NCI-H345 (cell line): Measurements from ENCODE around the gene FRY.

ENCODE experiments used
- DNase-seq: peaks from one replicate; lab custom pipeline; 2025; lab: John Stamatoyannopoulos, UW

Gene FRY

GRCh38 chr13:32216281-32216680, 184.7 kb downstream of the FRY start:
- DNase-seq = no peak

- DNase-seq = no peak
These were observed 190.6 kb downstream of the FRY start for GRCh38 chr13:32222046-32222676.

DNA sequence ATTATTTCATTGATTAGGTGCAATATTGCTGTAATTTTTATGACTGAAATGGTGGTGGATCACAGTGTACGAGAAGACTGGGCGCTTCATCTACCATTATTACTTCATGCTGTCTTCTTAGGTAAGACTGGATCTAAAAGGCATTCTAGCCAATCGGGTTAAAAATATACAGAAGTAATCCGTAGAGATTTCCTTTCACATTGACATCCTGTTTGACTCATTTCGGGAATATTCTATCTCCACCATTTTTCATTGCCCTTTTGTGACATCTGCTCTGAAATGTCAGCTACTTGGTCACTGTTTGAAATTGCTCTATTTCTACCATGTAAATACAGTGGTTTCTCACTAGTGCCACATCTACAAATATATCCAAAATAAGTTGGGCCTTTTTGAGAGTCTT, 193.3 kb downstream of the FRY start:
- DNase-seq = no peak

DNA sequence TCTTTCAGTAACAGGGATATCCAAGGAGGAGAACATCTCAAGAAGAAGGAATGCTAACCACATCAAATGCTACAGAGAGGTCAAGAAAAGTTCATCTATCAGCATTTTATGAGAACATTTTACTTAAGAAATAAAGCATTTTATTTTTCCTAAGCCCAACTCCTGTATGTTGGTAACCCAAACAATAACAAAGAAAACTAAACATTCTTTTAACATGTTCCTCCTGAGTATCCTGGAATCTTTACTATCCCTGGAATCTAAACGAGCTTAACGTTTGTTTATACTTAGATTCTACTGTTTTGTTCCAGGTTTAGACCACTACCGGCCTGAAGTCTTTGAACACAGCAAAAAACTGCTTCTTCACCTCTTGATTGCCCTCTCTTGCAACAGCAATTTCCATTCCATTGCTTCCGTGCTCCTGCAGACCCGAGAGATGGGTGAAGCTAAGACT, 193.9 kb downstream of the FRY start:
- no peak for DNase-seq

DNA sequence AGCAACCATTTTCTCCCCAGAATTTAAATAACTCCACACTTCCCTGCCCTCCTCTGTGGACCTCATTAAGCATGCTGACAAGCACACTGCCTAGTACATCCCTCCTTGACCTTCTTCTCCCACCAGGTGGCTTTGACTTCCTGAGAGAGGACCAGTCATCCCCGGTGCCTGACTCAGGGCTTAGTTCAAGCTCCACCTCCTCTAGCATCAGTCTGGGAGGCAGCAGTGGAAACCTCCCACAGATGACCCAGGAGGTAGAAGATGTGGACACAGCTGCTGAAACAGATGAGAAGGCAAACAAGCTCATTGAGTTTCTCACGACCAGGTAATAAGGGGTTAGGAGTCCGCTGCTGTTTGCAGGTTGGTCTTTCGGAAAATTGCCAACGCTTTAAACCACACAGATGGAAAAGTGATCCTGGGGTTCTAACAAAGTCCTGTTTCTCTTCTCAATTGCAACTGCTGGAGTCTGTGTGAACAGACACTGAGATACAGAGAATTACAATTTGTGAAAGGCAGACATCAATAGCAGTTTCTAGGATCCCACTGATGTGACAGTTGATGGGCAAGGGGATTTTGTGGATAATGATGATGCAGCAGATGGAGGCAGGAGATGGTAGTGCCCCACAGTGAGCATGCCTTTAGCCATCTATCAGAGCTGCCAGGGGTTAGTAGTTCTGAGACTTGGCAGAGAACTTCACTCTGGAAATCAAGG, 196.9 kb downstream of the FRY start:
- DNase-seq = peak; percentile 88

DNA sequence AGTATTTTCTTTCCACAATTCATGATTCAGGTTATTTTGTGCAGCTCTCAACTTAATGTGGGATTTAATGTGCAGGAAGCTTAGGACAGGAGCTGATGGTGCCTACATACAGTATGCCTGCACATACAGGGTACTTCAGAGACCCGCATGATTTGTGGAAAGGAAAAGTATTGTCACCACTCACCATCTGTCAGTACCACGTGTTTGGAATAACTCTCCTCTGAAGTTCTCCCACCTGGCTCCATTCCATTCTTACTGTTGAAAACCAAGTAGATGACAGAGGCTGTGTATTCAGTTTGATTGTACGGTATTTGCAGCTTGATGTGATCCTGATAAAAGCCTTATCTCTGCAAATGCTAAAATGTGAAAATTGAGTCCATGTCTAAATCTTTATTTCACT, 197.9 kb downstream of the FRY start:
- peak; percentile 67 for DNase-seq

DNA sequence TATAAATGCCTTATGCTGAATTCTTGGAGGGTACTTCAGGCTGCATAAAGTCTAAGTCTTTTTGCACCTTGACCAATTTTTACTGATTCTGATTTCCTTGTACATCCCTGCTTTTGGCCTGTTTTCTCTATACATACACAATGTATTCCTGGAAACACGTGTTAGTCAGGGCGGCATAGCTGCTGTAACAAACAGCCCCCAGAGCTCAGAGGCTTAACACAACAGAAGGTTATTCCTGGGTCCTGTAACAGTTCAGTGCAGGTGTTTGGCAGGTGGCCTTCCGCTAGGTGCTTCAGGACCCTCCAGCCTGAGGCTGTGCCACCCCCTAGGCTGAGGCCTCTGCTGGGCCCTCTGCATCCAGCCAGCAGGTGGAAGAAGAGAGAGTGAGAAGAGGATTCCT, 200.7 kb downstream of the FRY start:
- no peak for DNase-seq

- no peak for DNase-seq
These were observed 201.5 kb downstream of the FRY start for GRCh38 chr13:32233062-32233461.

DNA sequence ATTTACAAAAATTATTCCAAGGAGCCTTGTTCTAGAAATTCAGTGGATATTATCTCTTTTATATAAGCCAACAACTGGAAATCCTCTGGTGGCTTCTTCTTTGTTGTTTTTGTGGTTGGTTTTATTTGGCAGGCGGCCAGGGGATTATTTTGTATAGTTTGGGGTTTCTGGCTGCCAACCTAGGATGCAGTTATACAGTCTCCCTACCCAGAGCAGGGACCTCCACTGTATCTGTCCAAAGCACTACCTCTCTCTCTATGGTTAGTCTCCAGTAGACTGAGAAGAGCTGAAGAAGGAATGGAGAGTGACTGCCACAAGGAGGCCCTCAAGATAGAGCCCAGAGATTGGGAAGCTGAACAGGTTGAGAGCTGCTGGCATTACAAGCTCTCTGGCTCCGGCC, 203.3 kb downstream of the FRY start:
- DNase-seq = no peak

DNA sequence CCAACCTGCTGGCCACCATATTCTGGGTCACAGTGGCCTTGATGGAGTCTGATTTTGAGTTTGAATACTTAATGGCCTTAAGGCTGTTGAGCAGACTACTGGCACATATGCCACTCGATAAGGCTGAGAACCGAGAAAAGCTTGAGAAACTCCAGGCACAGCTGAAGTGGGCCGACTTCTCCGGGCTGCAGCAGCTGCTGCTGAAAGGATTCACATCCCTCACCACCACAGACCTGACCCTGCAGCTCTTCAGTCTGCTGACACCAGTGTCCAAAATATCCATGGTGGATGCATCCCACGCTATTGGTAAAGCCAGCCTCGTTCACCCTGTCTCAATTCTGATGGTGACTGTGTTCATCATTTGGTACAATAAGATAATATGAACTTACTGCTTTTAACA, 206.1 kb downstream of the FRY start:
- DNase-seq = no peak

DNA sequence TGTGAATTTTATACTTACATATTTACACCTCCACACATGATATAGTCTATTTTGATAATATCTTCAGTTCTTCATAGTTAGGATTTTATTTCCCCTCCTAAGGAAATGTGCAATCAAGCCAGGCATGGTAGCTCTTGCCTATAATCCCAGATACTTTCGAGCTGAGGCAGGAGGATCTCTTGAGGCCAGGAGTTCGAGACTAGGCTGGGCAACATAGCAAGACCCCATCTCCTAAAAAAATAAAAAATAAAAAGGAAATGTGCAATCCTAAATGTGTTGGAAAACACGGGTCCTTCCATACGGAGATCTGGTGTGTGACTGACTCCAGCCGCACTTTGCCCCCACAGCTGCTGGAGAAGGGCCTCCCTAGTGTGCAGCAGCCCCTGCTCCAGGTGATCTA, 212.1 kb downstream of the FRY start:
- no peak for DNase-seq

DNA sequence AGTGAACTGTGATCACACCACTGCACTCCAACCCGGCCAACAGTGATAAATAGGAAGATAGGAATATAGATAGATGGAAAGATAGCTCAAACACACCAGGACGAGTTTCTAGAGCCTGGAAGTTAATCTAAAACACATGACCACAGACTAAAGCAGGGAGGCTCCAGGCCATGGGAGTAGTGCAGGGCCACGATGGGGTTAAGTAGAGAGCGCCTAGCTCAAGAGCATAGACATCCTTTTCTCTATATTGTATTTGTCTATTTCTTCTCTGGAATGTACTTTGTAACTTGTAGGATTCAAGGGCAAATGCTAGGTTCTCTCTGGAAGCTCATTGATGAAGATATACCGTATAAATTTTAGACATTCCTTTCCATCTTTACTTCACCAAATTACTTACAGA, 214.0 kb downstream of the FRY start:
- DNase-seq = no peak

GRCh38 chr13:32246468-32246867, 214.9 kb downstream of the FRY start:
- DNase-seq = peak; percentile 21

- DNase-seq = no peak
These were observed 216.3 kb downstream of the FRY start for GRCh38 chr13:32247887-32248286.

DNA sequence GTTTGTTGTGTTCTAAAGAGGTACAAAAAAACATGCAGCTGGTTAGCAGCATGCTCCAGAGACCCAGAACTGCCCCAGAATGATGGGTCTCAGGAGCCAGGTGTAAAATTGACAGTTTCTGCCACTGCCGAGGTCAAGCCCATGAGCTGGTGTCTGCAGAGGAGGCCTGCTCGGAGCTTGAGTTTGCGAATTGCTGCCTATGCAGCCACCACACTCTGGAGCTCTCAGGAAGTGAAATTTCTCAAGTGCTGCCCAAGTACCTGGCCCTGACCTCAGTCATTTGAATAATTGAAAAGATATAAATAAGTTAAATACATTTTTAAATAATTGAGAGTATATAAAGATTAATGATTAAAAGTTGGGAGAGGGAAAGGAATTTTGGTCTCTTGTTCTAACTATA, 217.2 kb downstream of the FRY start:
- no peak for DNase-seq

DNA sequence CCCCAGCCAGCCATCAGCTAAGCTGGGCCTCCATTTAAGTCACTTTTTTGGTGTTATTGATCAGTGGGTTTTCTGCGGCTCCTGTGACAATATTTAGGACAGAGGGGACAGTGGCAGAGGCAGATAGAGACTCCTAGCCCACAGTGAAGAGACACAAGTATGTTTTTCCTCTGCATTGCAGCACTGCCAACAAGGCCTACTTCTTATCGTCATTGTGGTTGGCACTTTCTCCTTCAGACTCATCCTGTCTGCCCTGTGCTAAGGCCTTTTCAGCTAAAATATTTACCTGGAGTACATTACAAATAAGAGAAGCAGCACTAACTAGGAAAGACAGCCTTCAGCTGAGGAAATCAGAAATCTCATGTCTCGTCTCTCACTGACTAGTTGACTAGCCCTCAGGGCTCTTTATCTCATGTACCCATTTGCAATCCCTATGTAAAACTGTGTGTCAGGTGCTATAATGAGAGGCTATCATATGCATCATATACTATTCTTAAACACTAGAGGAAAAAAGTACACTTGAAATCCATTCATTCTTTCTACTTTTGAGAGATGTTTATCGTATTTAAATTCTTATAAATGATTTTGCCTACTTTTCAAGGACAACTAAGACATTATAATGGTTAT, 221.4 kb downstream of the FRY start:
- no peak for DNase-seq

DNA sequence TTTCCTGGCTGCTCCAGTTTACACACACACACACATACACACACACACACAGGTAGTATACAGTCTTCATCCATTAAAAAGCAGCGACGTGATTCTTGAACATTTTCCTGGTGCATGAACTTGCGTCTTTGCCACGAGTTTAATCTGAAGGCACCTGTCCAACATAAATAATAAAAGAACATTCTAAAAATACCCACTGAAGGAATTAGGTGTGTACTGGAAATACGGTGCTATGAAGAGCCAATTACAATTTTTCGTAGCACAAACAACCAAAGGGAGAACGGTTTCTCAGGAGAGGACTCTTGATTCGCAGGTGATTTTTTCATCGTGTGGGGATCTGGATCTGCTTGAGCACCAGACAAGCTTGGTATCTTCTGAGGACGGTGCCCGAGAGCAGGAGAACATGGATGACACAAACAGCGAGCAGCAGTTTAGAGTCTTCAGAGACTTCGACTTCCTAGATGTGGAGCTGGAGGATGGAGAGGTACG, 222.4 kb downstream of the FRY start:
- no peak for DNase-seq

DNA sequence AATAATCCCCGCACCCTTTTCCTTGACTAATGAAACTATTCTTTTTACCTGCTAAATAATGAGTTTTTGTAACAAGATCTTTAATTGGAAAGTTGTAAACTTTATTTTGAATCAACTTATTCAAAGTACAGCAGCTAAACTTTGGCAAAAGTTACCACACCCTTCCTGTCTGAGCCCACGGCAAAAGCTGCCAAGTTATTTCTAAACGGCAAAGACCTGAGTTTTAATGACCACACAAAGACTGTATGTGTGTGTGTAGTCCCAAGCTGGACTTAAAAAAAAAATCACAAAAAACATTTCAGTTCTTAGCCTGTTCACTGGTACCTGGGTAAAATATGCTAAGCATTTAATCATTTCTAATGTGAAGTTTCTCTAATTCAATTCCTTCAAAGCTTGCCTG, 222.8 kb downstream of the FRY start:
- DNase-seq = no peak

- no peak for DNase-seq
These were observed 223.5 kb downstream of the FRY start for GRCh38 chr13:32254916-32255723.

DNA sequence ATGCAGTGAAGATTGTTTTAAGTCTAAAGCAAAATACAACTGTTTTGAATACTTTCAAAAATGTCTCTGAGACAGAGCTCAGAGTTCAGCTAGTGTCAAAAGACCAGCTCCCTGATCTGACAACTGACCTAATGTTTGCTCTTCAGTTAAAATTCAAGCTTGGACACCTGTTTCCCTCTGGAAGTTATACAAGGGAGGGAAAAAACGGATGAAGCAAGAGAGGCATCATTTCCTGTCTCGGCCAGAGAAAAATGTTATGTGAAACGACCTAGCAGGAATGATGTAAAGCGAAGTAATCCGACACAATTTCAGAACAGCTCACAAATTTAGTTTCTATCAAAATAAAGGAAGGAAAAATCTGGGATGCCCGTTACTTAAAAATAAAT, 224.1 kb downstream of the FRY start:
- no peak for DNase-seq

DNA sequence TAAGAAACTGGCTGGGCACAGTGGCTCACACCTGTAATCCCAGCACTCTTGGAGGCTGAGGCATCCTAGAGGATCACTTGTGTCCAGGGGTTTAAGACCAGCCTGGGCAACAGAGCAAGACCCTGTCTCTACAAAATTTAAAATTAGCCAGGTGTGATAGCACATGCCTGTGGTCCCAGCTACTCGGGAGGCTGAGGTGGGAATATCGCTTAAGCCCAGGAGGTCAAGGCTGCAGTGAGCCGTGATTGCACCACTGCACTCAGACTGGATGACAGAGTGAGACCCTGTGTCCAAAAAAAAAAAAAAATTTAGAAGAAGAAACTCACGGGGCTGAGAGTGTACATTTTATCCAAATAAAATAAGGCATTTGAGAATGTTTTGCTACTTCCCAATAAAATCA, 224.7 kb downstream of the FRY start:
- no peak for DNase-seq

DNA sequence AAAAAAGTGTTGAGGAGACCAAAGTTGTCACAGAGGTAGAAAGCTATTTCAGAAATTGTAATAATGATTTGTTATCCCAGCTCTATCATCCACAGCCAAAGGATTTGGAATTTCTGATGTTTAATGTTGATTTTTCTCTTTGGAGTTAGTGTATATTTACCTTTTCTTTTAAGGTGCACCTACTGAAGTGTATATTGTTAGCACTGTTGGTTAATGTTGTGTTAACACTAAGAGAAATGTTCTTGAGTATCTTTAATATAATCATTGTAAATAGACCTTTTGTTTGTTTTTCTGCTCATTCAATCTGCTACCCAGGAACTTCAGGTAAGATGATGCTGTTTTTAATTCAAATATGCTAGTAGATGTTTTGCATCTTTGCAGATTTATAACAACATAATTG, 226.1 kb downstream of the FRY start:
- DNase-seq = peak; percentile 14

DNA sequence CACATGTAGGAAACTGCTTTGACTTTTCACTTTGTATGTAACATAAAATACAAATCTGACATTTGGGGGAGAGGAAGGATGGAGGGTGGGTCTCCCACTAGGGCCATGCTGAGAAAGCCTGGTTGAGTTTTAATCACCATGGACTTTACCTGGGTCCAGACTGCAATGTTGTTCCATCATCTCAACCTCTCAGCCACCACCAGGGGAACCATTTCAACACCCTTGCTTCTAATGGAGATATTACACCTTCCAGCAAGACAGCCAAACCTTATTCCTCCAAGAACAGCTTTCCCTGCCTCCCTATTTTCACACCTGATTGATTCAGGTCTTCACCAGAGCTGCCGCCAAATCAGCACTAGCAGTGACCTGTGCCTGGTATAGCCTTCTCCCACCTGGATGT, 227.5 kb downstream of the FRY start:
- no peak for DNase-seq
